Stimulated activated effector memory CD8-positive, alpha-beta T cell treated with anti-CD3 and anti-CD28 coated beads, Interleukin-12 subunit alpha, Interleukin-12 subunit beta, amount 100 ng/mL, for 72 hours (primary cell): Measurements from ENCODE around the gene COMMD8.
A peak's percentile ranks its signal among the peaks of the same experiment; 100 is the strongest.

ENCODE experiments used
- ATAC-seq: fragments of 150-1000 bp; cut with Tn5 transposase; 2 replicates; pipeline ENCODE4 v1.10.0; 2021
- DNase-seq, 2 donors: peaks; one replicate each; pipeline ENCODE4 v3.0.0; 2021 to 2022; ENCODE audit warnings: low spot score in 2 of 2
- H3K27ac Mint-ChIP-seq: one replicate; pipeline ENCODE4 v1.8.0; 2022; ENCODE audit warnings: mild to moderate bottlenecking, mixed read lengths
- H3K36me3 Mint-ChIP-seq: one replicate; pipeline ENCODE4 v1.8.0; 2022; ENCODE audit warnings: mild to moderate bottlenecking, mixed read lengths
- H3K4me1 Mint-ChIP-seq: one replicate; pipeline ENCODE4 v1.8.0; 2022; ENCODE audit warnings: mixed read lengths
- H3K4me3 Mint-ChIP-seq: one replicate; pipeline ENCODE4 v1.8.0; 2022; ENCODE audit warnings: mild to moderate bottlenecking, mixed read lengths
- H3K9me3 Mint-ChIP-seq: one replicate; pipeline ENCODE4 v1.8.0; 2022; ENCODE audit warnings: mixed read lengths

COMMD8 gene

GRCh38 chr4:47484168-47484567 is 20.7 kb upstream of the COMMD8 start:
- H3K27ac Mint-ChIP-seq = peak overlapping the region; percentile 89

GRCh38 chr4:47483745-47484144 is 20.2 kb upstream of the COMMD8 start:
- no peaks in the 10 kb centered on the region for H3K36me3 Mint-ChIP-seq
- DNase-seq (no peak), ATAC-seq (no peak)
- no peaks in the 10 kb centered on the region for H3K9me3 Mint-ChIP-seq
- peak overlapping the region; percentile 86 for H3K4me3 Mint-ChIP-seq
- H3K27ac Mint-ChIP-seq = peak overlapping the region; percentile 89
- peaks cover 13% of the 10 kb centered on the region for H3K4me1 Mint-ChIP-seq

More at GRCh38 chr4:47484168-47484567, 20.7 kb upstream of the COMMD8 start:
- Mint-ChIP-seq H3K4me1 (peaks cover 13% of the 10 kb centered on the region), H3K4me3 (peak overlapping the region; percentile 86), H3K9me3 (no peaks in the 10 kb centered on the region), H3K36me3 (no peaks in the 10 kb centered on the region)
- DNase-seq (no peak), ATAC-seq (no peak)

DNA sequence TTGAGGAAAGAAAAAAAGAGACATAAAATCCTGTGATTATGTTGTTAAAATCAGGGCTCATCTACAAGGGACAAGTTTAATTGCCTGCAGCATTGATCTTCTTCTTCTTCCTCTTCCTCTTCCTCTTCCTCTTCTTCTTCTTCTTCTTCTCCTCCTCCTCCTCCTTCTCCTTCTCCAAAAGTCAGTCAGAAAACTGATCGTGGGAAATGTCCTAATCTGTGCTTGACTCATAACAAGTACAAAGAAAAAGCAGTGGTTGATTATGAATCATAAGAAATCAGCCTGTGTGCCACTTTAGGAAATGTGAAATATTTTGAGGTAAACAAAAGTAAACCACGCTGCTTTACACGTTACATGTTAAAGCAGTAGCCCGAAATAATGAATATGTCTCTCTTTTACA is 18.8 kb upstream of the COMMD8 start:
- H3K4me1 Mint-ChIP-seq = peaks cover 13% of the 10 kb centered on the region
- no peaks in the 10 kb centered on the region for H3K9me3 Mint-ChIP-seq
- H3K27ac Mint-ChIP-seq = peak overlapping the region; percentile 7
- no peak for DNase-seq
- ATAC-seq = peak; percentile 73
- no peak overlapping the region for H3K4me3 Mint-ChIP-seq
- H3K36me3 Mint-ChIP-seq = no peaks in the 10 kb centered on the region

DNA sequence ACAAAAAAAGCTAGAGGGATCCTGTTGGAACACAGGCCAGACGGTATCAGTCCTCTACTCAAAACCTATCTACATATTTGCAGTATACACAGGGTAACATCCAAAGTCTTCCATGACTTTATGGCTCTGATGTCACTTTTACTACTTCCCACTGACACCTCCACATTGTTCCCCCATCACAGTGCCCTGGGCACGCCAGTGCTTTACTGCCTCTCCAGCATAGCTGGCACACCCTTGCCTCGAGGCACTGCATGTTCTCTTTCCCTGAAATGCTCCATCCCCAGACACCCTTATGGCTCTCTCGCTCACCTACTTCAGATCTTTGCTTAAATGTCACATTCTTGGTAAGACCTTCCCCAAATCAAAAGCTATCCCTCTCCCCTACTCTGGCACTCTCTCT is 15.3 kb upstream of the COMMD8 start:
- H3K9me3 Mint-ChIP-seq = no peaks in the 10 kb centered on the region
- DNase-seq = no peak
- no peak overlapping the region for H3K27ac Mint-ChIP-seq
- H3K4me1 Mint-ChIP-seq = peaks cover 6% of the 10 kb centered on the region
- no peaks in the 10 kb centered on the region for H3K36me3 Mint-ChIP-seq
- no peak overlapping the region for H3K4me3 Mint-ChIP-seq
- ATAC-seq = no peak

- Mint-ChIP-seq H3K4me3 (no peak overlapping the region), H3K36me3 (no peaks in the 10 kb centered on the region), H3K4me1 (no peaks in the 10 kb centered on the region), H3K27ac (no peak overlapping the region), H3K9me3 (no peaks in the 10 kb centered on the region)
- DNase-seq (no peak), ATAC-seq (no peak)
Observed at GRCh38 chr4:47475411-47475810, 11.9 kb upstream of the COMMD8 start.

DNA sequence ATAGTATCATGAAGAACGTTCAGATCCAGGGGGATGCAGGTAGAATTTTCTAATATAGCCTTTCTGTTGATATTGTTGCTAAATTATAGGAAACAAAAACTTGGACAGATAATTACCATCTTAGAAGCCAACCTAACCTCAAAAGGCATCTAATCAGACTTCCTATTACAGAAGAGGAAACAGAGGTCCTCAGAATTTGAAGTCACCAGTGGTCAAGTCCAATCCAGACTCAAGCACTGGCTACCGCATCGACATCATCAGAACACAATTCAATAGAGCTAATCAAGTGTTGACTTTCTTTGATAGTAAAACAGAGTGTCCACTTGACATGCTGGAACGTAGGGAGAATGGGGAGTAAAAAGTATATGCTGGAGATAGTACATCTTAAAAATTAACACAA is 11.3 kb upstream of the COMMD8 start:
- Mint-ChIP-seq H3K9me3 (no peaks in the 10 kb centered on the region), H3K36me3 (no peaks in the 10 kb centered on the region), H3K4me1 (no peaks in the 10 kb centered on the region), H3K27ac (no peak overlapping the region), H3K4me3 (no peak overlapping the region)
- ATAC-seq (no peak), DNase-seq (no peak)

- no peaks in the 10 kb centered on the region for H3K4me1 Mint-ChIP-seq
- H3K36me3 Mint-ChIP-seq = no peaks in the 10 kb centered on the region
- H3K27ac Mint-ChIP-seq = no peak overlapping the region
- no peak overlapping the region for H3K4me3 Mint-ChIP-seq
- DNase-seq (no peak), ATAC-seq (no peak)
- H3K9me3 Mint-ChIP-seq = no peaks in the 10 kb centered on the region
Observed at GRCh38 chr4:47473141-47473750, 9.7 kb upstream of the COMMD8 start.

- no peak for ATAC-seq
- no peak for DNase-seq
- Mint-ChIP-seq H3K4me1 (no peaks in the 10 kb centered on the region), H3K4me3 (no peak overlapping the region), H3K36me3 (no peaks in the 10 kb centered on the region), H3K9me3 (no peaks in the 10 kb centered on the region), H3K27ac (no peak overlapping the region)
Observed at GRCh38 chr4:47471591-47471990, 8.1 kb upstream of the COMMD8 start.

GRCh38 chr4:47471064-47471463 is 7.6 kb upstream of the COMMD8 start:
- DNase-seq = no peak
- Mint-ChIP-seq H3K4me1 (no peaks in the 10 kb centered on the region), H3K4me3 (no peak overlapping the region), H3K9me3 (no peaks in the 10 kb centered on the region), H3K36me3 (no peaks in the 10 kb centered on the region), H3K27ac (no peak overlapping the region)
- no peak for ATAC-seq

DNA sequence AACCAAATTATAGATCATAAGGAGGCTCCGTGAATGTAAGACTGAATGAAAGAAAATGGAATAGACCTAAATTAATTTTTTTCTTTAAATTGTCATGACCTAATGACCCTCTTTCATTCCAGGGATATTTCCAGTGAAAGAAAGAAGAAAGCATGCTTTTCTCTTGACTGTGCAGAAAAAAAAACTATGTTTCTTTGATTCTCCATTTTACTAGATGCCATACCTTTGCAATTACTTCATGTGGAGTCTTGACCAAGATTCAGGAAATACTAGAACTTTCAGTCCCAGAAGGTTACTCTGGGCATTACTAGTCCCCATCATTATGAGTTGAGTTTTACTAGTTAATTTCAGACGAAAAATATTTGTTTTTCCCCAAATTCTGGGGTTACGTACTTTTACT is 6.4 kb upstream of the COMMD8 start:
- no peak for DNase-seq
- ATAC-seq = no peak
- H3K4me1 Mint-ChIP-seq = no peaks in the 10 kb centered on the region
- H3K4me3 Mint-ChIP-seq = no peak overlapping the region
- no peaks in the 10 kb centered on the region for H3K9me3 Mint-ChIP-seq
- H3K36me3 Mint-ChIP-seq = no peaks in the 10 kb centered on the region
- H3K27ac Mint-ChIP-seq = no peak overlapping the region

DNA sequence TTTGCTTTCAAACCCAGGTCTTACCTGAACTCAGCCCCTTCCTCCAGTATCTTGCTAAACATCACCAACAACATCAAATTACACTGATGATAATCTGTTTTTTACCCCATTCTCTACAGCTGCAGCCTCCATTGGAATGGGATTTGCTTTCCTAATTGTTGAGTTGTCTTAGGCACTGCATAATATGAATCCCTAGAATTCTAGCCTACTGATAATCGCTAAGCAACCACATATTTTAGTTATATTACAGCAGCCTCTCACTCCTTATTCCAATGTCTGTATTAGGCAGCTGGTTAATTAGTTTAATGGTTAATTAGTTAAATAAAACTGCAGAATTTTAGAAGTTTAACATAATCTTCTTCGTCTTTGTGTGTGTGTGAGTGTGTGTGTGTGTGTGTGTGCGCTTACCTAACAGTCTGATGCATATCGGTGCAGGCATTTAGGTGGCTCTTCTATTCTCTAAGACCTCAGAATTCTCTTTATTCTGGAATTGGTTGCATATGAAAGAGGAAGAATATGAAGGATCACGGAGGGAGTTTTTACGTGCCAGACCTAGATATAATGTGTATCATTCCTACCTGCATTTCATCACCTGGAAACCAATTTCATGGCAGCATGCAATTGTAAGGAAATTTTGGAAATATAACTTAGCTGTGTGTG is 5.3 kb upstream of the COMMD8 start:
- Mint-ChIP-seq H3K4me1 (no peaks in the 10 kb centered on the region), H3K4me3 (no peak overlapping the region), H3K36me3 (no peaks in the 10 kb centered on the region), H3K27ac (no peak overlapping the region), H3K9me3 (no peaks in the 10 kb centered on the region)
- ATAC-seq (no peak), DNase-seq (no peak)

DNA sequence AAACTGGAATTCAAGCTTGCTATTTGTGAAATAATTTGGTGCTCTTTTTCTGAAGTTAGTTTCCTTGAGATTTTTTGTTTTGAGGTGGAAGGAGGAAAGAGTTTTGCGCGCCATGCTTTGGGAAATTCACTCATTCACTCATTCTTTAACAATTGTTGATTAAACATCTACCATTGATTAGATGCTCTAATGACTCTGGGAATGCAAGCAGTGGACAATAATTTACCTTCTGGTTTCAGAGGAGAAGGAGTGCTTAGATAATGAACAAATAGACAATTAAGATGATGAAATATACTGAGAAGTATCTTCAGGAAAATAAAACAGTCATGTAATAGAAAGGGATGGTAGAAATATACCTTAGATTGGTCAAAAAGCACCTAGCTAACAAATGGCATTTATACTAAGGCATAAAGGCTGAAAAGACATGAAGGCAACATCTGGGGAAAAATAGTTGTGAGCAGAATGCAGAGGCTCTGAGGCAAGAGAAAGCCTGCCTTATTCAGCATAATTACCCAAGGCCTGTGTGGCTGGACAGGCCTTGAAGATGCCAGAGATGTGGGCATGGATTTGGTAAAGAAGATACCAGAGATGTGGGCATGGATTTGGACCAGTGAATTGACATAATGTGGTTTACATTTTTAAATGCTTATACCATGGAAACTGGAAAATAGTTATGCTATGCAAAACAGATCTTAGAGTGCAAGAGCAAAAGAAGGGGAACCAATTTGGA is 2.7 kb upstream of the COMMD8 start:
- DNase-seq = no peak
- Mint-ChIP-seq H3K9me3 (no peaks in the 10 kb centered on the region), H3K36me3 (peaks cover 6% of the 10 kb centered on the region), H3K27ac (no peak overlapping the region), H3K4me3 (no peak overlapping the region), H3K4me1 (peaks cover 18% of the 10 kb centered on the region)
- no peak for ATAC-seq

DNA sequence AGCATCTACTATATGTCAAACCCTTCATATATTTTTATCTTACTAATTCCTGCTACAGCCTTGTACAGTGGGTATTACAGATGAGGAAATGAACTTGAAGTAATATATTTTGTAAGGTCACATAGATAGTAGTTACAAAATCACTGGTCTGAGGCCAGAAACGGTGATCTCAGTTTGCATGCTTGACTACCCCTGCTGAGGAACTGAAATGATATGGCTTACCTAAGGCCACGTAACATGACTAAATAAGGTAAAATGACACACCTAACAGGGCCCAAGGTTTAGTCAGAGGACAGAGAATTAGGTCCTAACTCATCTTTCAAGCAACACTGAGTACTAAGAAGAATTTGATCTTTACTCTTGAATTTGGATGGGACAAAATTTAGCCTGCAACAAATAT is 1.5 kb upstream of the COMMD8 start:
- peaks cover 6% of the 10 kb centered on the region for H3K36me3 Mint-ChIP-seq
- DNase-seq (no peak), ATAC-seq (no peak)
- peaks cover 25% of the 10 kb centered on the region for H3K4me1 Mint-ChIP-seq
- no peak overlapping the region for H3K27ac Mint-ChIP-seq
- no peaks in the 10 kb centered on the region for H3K9me3 Mint-ChIP-seq
- H3K4me3 Mint-ChIP-seq = no peak overlapping the region

DNA sequence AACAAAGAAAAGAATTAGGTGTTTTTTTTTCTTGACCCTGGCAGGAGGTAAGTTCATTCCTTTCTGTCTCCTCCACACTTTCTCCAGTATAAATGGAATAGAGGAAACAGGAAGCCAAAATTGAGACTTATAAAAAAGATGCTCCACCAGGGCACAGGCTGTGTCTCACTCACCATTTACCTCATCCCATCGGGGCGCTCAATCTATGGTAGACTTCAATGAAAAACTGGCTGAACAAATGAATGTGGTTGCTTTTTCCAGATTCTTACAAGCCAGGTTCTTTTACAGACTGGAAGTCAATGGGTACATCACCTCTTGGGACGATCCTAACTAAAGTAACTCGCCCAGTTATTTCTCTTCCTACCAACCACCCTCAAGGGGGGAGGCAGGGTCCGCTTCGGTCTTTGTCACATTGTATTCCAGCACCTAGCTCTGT is 685 bp downstream of the COMMD8 start:
- H3K9me3 Mint-ChIP-seq = no peaks in the 10 kb centered on the region
- peak overlapping the region; percentile 93 for H3K27ac Mint-ChIP-seq
- H3K36me3 Mint-ChIP-seq = peaks cover 27% of the 10 kb centered on the region
- DNase-seq (no peak), ATAC-seq (peak; percentile 25)
- peaks cover 25% of the 10 kb centered on the region for H3K4me1 Mint-ChIP-seq
- H3K4me3 Mint-ChIP-seq = peak overlapping the region; percentile 82

DNA sequence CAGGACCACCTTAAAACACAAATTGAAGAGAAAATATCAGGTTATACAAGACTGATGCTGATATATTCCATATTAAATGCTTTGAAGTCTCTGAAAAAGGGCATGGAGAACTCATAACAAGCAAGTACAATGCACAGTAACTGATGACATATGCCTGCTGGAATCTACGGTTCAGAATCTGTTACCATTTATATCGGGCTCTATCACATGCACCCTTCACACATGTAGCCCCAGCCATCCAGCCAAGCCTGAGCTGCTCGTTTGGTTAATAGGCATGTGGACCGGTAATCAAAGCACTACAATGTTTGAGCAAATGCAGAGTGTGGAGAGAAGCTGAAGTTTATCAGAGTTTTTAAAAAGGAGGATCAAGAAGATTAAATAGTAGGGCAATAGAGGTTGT is 11.8 kb downstream of the COMMD8 start:
- no peak for DNase-seq
- Mint-ChIP-seq H3K4me3 (no peak overlapping the region), H3K9me3 (no peaks in the 10 kb centered on the region), H3K36me3 (peaks cover 60% of the 10 kb centered on the region), H3K27ac (no peak overlapping the region), H3K4me1 (no peaks in the 10 kb centered on the region)
- no peak for ATAC-seq

DNA sequence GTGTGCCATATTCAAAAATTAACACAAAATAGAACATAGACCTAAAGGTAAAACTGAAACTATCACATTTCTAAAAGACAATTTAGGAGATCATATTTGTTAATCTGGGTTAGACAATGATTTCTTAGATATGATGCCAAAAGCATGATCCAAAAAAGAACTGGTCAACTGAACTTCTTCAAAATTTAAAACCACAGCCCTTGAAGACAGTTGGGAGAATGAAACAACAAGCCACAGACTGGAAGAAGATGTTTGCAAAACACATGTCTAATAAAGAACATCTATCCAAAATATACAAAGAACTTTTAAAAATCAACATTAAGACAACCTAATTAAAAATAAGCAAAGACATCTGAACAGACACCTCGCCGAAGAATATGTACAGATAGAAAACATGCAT is 19.5 kb downstream of the COMMD8 start:
- no peak for ATAC-seq
- Mint-ChIP-seq H3K9me3 (no peaks in the 10 kb centered on the region), H3K4me3 (no peak overlapping the region), H3K4me1 (peaks cover 7% of the 10 kb centered on the region), H3K36me3 (no peaks in the 10 kb centered on the region), H3K27ac (no peak overlapping the region)
- no peak for DNase-seq
